ENCODE results near the gene TP53BP2.

- no peak for TF ChIP-seq GATA3 (IDR thresholded peaks at IDR 0.05; ENCODE audit: low read depth, low read length)
- no peak for TF ChIP-seq GATA2 (IDR thresholded peaks at IDR 0.05; ENCODE audit: low read depth, low read length)
Observed at GRCh38 chr1:223755992-223756775, 89.6 kb downstream of the TP53BP2 start.

Measured in SH-SY5Y (cell line).